Measurements from ENCODE around the gene VPS51. TPM values are rescaled to one million over a fixed set of nuclear protein-coding genes. Genes with fewer than 3 reads are reported as not detected.

The VPS51 gene
- total and polyA plus RNA-seq, 2 of the 4 experiments (the other 2 are of a cell fraction): 56.3 to 113 TPM

DNA sequence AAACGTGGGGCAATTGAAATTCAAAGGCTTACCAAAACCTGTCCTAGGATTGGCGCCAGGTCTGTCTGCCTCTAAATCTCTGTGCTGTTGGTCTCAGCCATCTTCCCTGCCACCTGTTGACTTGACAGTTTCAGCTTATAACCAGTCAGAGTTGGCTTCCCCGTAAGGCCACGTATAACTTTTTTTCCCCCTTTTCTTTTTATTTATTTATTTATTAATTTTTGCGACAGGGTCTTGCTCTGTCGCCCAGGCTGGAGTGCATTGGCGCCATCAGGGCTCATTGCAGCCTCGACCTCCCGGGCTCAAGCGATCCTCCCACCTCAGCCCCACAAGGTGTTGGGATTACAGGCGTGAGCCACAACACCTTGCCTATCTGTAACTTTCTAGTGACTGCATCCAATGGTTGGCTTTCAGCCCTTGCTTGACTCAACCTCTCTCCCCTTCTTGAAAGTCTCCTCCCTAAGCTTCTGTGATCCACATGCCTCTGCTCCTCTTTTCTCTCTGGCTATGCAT, 39.7 kb downstream of the VPS51 start (continued):
- TF ChIP-seq CHD1 (IDR thresholded peaks at IDR 0.05; ENCODE audit: low read depth, low read length) (no peak), MXI1 (IDR thresholded peaks at IDR 0.05; ENCODE audit: borderline replicate concordance, low read depth, low read length) (no peak), FOS (IDR thresholded peaks at IDR 0.05; ENCODE audit: low read depth, low read length) (no peak), SMC3 (IDR thresholded peaks at IDR 0.05; ENCODE audit: low read depth, low read length) (no peak), NFE2L2 (IDR thresholded peaks at IDR 0.05; ENCODE audit: low read depth, low read length) (no peak)

DNA sequence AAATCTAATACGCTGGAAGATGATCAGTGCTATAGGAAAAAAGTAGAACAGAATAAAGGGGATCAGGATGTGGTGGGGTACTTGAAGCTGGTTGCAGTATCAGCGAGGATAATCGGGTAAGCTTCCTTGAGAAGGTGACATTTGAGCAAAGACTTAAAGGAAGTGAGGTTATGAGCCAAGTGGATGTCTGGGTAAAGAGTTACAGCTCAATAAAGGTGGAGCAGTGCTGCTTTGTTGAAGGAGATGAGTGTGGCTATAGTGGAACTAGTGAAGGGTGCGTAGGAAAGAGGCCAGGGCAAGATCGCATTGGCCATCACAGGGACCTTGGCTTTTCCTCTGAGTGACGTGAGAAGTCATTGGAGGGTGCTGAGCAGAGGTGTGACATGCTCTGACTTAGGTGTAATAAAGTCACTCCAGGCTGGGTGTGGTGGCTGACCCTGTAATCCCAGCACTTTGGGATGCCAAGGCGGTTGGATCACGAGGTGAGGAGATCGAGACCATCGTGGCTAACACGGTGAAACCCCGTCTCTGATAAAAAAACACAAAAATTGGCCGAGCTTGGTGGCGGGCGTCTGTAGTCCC, 40.6 kb downstream of the VPS51 start:
- Histone ChIP-seq H3K56ac (ENCODE audit: extremely low read depth, insufficient read depth, low read length) (no peak overlapping the region), H3K4me2 (ENCODE audit: low read depth, low read length) (no peak overlapping the region), H3K14ac (replicated peaks; ENCODE audit: low read depth, low read length) (no peak overlapping the region), H2BK120ac (ENCODE audit: low read depth, low read length) (no peak overlapping the region), H3K4ac (ENCODE audit: low read depth, low read length) (no peak overlapping the region), H3K27me3 (ENCODE audit: control insufficient read depth, insufficient read depth, low read length) (peaks cover 2% of the 10 kb centered on the region; the same call in 1 of the 2 replicates), H3K4me1 (ENCODE audit: control insufficient read depth, insufficient read depth, low read length) (peaks cover 6% of the 10 kb centered on the region; the same call in 1 of the 2 replicates), H2AK9ac (replicated peaks; ENCODE audit: low read depth, low read length, poor library complexity) (no peak overlapping the region), H2BK20ac (ENCODE audit: low read depth, low read length) (no peak overlapping the region), H2BK15ac (ENCODE audit: low read depth, low read length) (no peak overlapping the region), H3K27ac (ENCODE audit: insufficient read depth, low read length) (no peak overlapping the region), H4K8ac (ENCODE audit: low read depth in 2 of 2, low read length in 2 of 2) (no peak overlapping the region), H2AK5ac (ENCODE audit: low read depth, low read length) (no peak overlapping the region), H2AFZ (replicated peaks; ENCODE audit: low read length, poor library complexity) (no peak overlapping the region), H4K20me1 (ENCODE audit: insufficient read depth, low read length) (peaks cover 24% of the 10 kb centered on the region), H4K91ac (ENCODE audit: insufficient read depth, low read depth, low read length) (no peak overlapping the region), H3K9ac (ENCODE audit: low read depth, low read length) (no peak overlapping the region), H3K79me1 (ENCODE audit: low read depth in 1 of 2, low read length in 2 of 2) (peaks cover 12 to 34% of the 10 kb centered on the region in 2 experiments), H3K18ac (ENCODE audit: low read depth, low read length) (no peak overlapping the region), H2BK5ac (ENCODE audit: low read depth, low read length, poor library complexity, severe bottlenecking) (no peak overlapping the region), H3K36me3 (ENCODE audit: control insufficient read depth, insufficient read depth, low read length) (peaks cover 13% of the 10 kb centered on the region), H3K23ac (ENCODE audit: low read depth, low read length) (peak overlapping the region; percentile 24; the same call in 1 of the 2 replicates), H3K9me1 (ENCODE audit: insufficient read depth, low read length) (peaks cover 21% of the 10 kb centered on the region), H4K5ac (ENCODE audit: low read depth, low read length) (no peak overlapping the region), H3K9me3 (ENCODE audit: control insufficient read depth, insufficient read depth, low read length) (no peaks in the 10 kb centered on the region), H3K4me3 (ENCODE audit: insufficient read depth, low read depth, low read length) (no peak overlapping the region)
- CTCF ChIA-PET: interaction anchor here (1.0 kb wide), 1 partner anchor 14 kb away, joined by 4 read pairs; the partner anchor contains the start of gene MRPL49
- in situ Hi-C loops (cut with MboI; ENCODE audit: low sequenced_read_pairs): no loop called here
- intact Hi-C loops (cut with micrococcal nuclease): no loop called here
- no peak for ATAC-seq (ENCODE audit: low read depth)
- BruUV-seq (replicated peaks): no TSS peak
- no peak for DNase-seq
- POLR2A ChIA-PET (ENCODE audit: unreplicated experiment): no interaction called here
- WGBS, 2 experiments (ENCODE audit: extremely low coverage in 2 of 2, insufficient read length in 1 of 2): 90% methylated on average over 12 of the region's 15 CpGs; no CpG with 5 or more reads in 1 of the 2 experiments
- dilution Hi-C loops (cut with HindIII; ENCODE audit: low sequenced_read_pairs, unreplicated experiment): no loop called here
- TF ChIP-seq RAD21 (IDR thresholded peaks at IDR 0.05; ENCODE audit: low read length) (no peak), SMC3 (IDR thresholded peaks at IDR 0.05; ENCODE audit: low read depth, low read length) (no peak), NFE2L2 (IDR thresholded peaks at IDR 0.05; ENCODE audit: low read depth, low read length) (no peak), RFX5 (IDR thresholded peaks at IDR 0.05; ENCODE audit: low read depth, low read length) (no peak), POLR2A (IDR thresholded peaks at IDR 0.05; ENCODE audit: low read depth, low read length) (no peak), BHLHE40 (IDR thresholded peaks at IDR 0.05; ENCODE audit: low read depth, low read length) (no peak), CEBPB (IDR thresholded peaks at IDR 0.05; ENCODE audit: low read depth, low read length) (no peak), CHD1 (IDR thresholded peaks at IDR 0.05; ENCODE audit: low read depth, low read length) (no peak), MXI1 (IDR thresholded peaks at IDR 0.05; ENCODE audit: borderline replicate concordance, low read depth, low read length) (no peak), RCOR1 (IDR thresholded peaks at IDR 0.05; ENCODE audit: insufficient replicate concordance, low read length) (no peak), MAFK (IDR thresholded peaks at IDR 0.05; ENCODE audit: low read depth, low read length) (no peak), MAZ (IDR thresholded peaks at IDR 0.05; ENCODE audit: borderline replicate concordance, low read depth, low read length) (no peak)
- TF ChIP-seq, protein P1, sequence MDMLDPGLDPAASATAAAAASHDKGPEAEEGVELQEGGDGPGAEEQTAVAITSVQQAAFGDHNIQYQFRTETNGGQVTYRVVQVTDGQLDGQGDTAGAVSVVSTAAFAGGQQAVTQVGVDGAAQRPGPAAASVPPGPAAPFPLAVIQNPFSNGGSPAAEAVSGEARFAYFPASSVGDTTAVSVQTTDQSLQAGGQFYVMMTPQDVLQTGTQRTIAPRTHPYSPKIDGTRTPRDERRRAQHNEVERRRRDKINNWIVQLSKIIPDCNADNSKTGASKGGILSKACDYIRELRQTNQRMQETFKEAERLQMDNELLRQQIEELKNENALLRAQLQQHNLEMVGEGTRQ (IDR thresholded peaks at IDR 0.05; ENCODE audit: low read depth, low read length): no peak
- TF ChIP-seq, protein P2, sequence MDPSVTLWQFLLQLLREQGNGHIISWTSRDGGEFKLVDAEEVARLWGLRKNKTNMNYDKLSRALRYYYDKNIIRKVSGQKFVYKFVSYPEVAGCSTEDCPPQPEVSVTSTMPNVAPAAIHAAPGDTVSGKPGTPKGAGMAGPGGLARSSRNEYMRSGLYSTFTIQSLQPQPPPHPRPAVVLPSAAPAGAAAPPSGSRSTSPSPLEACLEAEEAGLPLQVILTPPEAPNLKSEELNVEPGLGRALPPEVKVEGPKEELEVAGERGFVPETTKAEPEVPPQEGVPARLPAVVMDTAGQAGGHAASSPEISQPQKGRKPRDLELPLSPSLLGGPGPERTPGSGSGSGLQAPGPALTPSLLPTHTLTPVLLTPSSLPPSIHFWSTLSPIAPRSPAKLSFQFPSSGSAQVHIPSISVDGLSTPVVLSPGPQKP (IDR thresholded peaks at IDR 0.05; ENCODE audit: borderline replicate concordance, low read depth, low read length): no peak

All from IMR-90 (cell line).